ENCODE results near the gene SWAP70. TPM values are rescaled to one million over a fixed set of nuclear protein-coding genes. Genes with fewer than 3 reads are reported as not detected.
"Not testable (repeated sequence)": the region's sequence is repeated elsewhere in the genome, so short reads cannot be mapped to it uniquely, and the experiment has no call there.

SWAP70 gene
- total and polyA plus RNA-seq, 5 donors: 10.4 to 30.1 (median 20.5) TPM

DNA sequence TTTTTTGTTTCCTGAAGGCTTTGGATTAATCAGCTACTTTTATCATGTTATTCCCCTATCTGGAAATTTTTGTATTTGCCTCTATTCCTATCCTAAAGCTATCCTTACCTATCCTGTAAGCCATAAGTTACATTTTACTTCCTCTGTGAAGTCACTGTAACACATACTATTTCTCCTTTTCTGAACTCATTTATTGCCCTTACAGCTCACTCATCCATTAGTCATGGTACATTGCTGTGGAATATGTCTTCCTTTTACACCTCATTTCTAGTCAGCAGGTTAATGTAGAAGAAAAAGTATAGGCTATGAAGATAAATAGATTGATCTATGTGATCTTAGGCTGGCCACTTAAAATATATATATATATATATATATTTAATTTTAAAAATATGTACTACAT lies 28.0 kb downstream of the SWAP70 start:
- H3K9me3 ChIP-seq (ENCODE audit: control insufficient read depth, low read length): no peaks in the 10 kb centered on the region
- intact Hi-C loops (cut with DNase I): no loop called here

DNA sequence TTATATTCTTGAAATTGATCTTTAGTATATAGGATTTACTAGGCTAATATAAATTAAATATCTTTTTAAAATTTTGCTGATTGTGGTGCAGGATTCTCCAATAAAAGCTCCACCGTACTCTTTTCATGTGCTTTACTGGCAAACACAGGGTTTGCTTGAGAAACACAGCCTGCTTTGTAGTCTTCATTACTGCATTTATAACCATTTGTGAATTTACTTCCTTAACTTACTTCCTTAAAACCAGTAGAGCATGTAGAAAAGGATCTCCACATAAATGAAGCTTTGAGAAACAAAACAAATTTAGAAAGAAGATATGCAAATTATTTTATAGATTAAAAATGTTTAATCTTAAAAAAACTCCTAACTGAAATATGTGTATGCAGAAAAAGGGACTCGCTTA lies 28.8 kb downstream of the SWAP70 start:
- Histone ChIP-seq H3K27ac (ENCODE audit: low read length) (no peak overlapping the region), H3K9me3 (ENCODE audit: control insufficient read depth, low read length) (no peaks in the 10 kb centered on the region), H3K27me3 (ENCODE audit: control insufficient read depth, insufficient read depth) (no peaks in the 10 kb centered on the region), H3K4me3 (ENCODE audit: low read length) (no peak overlapping the region), H3K4me1 (ENCODE audit: control insufficient read depth, insufficient read depth, low read length) (peaks cover 7% of the 10 kb centered on the region)
- ATAC-seq (no peak), DNase-seq (no peak)
- intact Hi-C loops (cut with DNase I): no loop called here
- 67% methylated on average over 2 of the region's 2 CpGs for WGBS

More for the DNA sequence above, 28.0 kb downstream of the SWAP70 start:
- Histone ChIP-seq H3K4me3 (ENCODE audit: low read length) (no peak overlapping the region), H3K27ac (ENCODE audit: low read length) (no peak overlapping the region), H3K4me1 (ENCODE audit: control insufficient read depth, insufficient read depth, low read length) (peaks cover 7% of the 10 kb centered on the region), H3K27me3 (ENCODE audit: control insufficient read depth, insufficient read depth) (no peaks in the 10 kb centered on the region)
- DNase-seq: no peak
- ATAC-seq: no peak

DNA sequence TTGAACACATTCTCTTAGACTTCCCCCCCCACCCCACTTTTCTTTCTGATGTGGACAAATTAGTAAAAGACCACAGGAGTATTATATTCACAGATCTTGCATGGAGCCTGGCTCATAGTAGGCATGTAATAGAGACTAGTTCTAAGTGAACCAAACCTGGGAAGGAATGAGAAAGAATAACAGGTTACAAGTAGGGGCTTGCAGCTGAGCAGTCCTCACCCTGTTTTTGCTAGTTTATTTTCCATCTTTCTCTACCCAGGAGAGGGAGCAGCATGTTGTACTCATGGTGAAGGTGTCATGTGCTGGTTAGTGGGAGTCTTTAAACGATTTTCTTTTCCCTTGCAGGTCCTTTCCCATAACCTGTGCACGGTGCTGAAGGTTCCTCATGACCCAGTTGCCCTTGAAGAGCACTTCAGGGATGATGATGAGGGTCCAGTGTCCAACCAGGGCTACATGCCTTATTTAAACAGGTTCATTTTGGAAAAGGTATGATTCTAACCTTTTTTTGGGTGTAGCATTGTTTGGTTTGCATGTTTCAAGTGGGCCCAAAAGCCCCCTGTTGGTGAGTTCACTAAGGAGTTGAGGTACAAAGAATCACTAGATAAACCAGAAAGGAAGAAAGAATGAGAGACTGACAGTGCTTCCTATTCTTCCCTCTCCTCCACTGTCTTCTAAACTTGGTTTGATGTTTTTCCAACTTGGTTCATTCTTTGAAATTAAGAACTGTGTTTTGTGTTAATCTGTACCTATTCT lies 30.1 kb downstream of the SWAP70 start:
- no peak overlapping the region for H3K4me3 ChIP-seq (ENCODE audit: low read length)
- ATAC-seq (no peak), DNase-seq (no peak)
- peaks cover 7% of the 10 kb centered on the region for H3K4me1 ChIP-seq (ENCODE audit: control insufficient read depth, insufficient read depth, low read length)
- no peak overlapping the region for H3K27ac ChIP-seq (ENCODE audit: low read length)
- intact Hi-C loops (cut with DNase I): no loop called here
- 83% methylated on average over 2 of the region's 2 CpGs for WGBS
- H3K9me3 ChIP-seq (ENCODE audit: control insufficient read depth, low read length): no peaks in the 10 kb centered on the region
- no peaks in the 10 kb centered on the region for H3K27me3 ChIP-seq (ENCODE audit: control insufficient read depth, insufficient read depth)

DNA sequence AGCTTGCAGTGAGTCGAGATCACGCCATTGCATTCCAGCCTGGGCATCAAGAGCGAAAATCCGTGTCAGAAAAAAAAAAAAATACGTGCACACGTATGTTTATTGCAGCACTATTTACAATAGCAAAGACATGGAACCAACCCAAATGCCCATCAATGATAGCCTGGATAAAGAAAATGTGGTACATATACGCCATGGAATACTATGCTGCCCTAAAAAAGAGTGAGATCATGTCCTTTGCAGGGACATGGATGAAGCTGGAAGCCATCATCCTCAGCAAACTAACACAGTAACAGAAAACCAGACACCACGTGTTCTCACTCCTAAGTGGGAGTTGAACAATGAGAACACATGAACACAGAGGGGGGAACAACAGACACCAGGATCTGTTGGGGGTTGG lies 31.4 kb downstream of the SWAP70 start:
- ATAC-seq: not testable (repeated sequence)

DNA sequence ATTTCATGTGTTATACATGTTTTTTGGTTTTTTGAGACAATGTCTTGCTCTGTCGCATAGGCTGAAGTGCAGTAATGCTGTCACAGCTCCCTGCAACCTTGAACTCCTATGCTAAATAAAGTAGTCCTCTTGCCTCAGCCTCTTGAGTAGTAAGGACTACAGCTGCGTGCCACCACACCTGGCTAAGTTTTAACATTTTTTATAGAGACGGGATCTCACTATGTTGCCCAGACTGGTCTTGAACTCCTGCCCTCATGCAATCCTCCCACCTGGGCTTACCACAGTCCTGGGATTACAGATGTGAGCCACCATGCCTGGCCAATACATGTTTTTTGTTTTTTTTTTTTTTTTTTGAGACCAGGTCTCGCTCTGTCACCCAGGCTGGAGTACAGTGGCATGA lies 33.9 kb downstream of the SWAP70 start:
- H3K27me3 ChIP-seq (ENCODE audit: control insufficient read depth, insufficient read depth): no peaks in the 10 kb centered on the region
- no peak for DNase-seq
- H3K4me1 ChIP-seq (ENCODE audit: control insufficient read depth, insufficient read depth, low read length): peaks cover 2% of the 10 kb centered on the region
- no peaks in the 10 kb centered on the region for H3K9me3 ChIP-seq (ENCODE audit: control insufficient read depth, low read length)
- 98% methylated on average over 4 of the region's 4 CpGs for WGBS
- no peak for ATAC-seq
- H3K27ac ChIP-seq (ENCODE audit: low read length): no peak overlapping the region
- intact Hi-C loops (cut with DNase I): no loop called here
- no peak overlapping the region for H3K4me3 ChIP-seq (ENCODE audit: low read length)

More for the DNA sequence above, 31.4 kb downstream of the SWAP70 start:
- H3K27me3 ChIP-seq (ENCODE audit: control insufficient read depth, insufficient read depth); H3K9me3 ChIP-seq (ENCODE audit: control insufficient read depth, low read length); H3K4me3 ChIP-seq (ENCODE audit: low read length); DNase-seq; H3K27ac ChIP-seq (ENCODE audit: low read length); H3K4me1 ChIP-seq (ENCODE audit: control insufficient read depth, insufficient read depth, low read length); intact Hi-C loops (cut with DNase I): not testable (repeated sequence)
- 97% methylated on average over 8 of the region's 8 CpGs for WGBS

DNA sequence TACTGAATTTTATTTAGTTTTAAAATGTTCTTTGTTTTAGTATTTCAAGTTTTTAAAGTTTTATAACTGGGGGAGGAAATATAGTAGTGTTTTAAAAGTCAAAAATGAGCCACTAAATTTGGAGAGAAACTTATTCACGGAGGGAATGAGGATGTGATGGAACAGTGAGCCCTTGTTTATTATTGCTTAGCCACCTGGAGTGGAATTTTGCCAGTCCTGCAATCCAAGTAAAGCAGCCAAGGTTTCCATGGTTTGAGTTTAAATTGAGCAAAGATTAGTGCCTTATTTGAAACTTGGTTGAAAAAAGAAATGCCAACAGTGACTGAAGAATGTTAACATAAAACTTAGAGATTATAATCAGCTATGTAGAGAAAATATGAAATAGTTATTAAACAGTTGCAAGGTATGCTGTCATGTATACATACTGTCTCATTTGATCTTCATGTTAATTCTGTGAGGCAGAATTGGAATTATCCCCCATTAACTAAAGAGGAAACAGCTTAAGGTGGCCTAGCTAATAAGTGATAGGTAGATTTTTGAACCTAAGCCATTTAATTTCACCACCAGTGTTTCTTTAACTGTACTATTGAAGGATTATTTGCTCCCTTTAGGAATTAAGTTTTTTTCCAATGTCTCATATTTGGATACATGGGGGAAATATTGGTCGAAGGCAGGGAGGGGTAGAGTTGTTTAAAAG lies 36.4 kb downstream of the SWAP70 start:
- H3K27me3 ChIP-seq (ENCODE audit: control insufficient read depth, insufficient read depth): no peaks in the 10 kb centered on the region
- WGBS: 50% methylated on average over 2 of the region's 2 CpGs
- intact Hi-C loops (cut with DNase I): no loop called here
- no peaks in the 10 kb centered on the region for H3K9me3 ChIP-seq (ENCODE audit: control insufficient read depth, low read length)
- H3K4me3 ChIP-seq (ENCODE audit: low read length): no peak overlapping the region
- DNase-seq (no peak), ATAC-seq (no peak)
- H3K27ac ChIP-seq (ENCODE audit: low read length): no peak overlapping the region
- peaks cover 2% of the 10 kb centered on the region for H3K4me1 ChIP-seq (ENCODE audit: control insufficient read depth, insufficient read depth, low read length)

DNA sequence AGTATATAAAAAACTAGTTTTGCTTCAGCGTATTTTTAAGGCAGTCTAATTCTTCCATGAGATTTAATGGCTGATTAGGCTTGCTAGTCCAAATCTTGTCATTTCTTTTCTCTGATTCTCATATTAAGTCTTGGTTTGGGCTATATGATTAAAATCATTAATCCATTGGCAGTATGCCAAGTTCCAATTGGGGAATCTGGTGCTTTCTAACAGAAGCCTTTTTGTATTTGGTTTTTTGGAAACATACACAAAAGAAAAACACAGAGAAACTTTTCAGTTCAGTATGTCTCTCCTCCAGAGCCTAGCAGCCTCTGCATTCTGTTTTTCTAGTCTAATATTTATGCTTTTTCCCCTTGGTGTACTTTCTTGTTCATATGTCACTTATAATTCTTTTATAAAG lies 37.9 kb downstream of the SWAP70 start:
- 0% methylated on average over 1 of the region's 1 CpG for WGBS
- no peak overlapping the region for H3K27ac ChIP-seq (ENCODE audit: low read length)
- intact Hi-C loops (cut with DNase I): no loop called here

DNA sequence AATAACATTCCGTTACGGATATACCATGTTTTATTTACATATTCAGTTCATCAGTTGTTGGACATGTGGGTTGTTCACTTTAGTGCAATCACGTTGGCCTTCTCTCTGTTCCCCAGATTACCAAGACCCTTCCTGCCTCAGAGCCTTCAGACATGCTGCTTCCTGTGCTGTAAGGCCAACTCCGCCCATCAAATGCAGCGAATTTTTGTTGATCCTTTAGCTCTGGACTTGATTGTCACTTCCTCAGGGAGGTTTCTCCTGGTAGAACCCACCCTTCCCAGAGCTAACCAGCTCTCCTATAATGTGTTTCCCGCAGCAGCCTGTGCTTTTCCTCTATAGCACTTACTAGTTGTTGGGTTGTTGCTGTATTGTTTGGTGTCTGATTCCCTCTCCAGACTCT lies 39.4 kb downstream of the SWAP70 start:
- H3K4me3 ChIP-seq (ENCODE audit: low read length): no peak overlapping the region
- intact Hi-C loops (cut with DNase I): no loop called here
- H3K27ac ChIP-seq (ENCODE audit: low read length): peak overlapping the region; percentile 54
- WGBS: 63% methylated on average over 6 of the region's 6 CpGs
- ATAC-seq (peak; percentile 66 to 94), DNase-seq (no peak)
- H3K9me3 ChIP-seq (ENCODE audit: control insufficient read depth, low read length): no peaks in the 10 kb centered on the region
- no peaks in the 10 kb centered on the region for H3K27me3 ChIP-seq (ENCODE audit: control insufficient read depth, insufficient read depth)
- H3K4me1 ChIP-seq (ENCODE audit: control insufficient read depth, insufficient read depth, low read length): peaks cover 2% of the 10 kb centered on the region

More for the DNA sequence above, 37.9 kb downstream of the SWAP70 start:
- no peak for DNase-seq
- peaks cover 2% of the 10 kb centered on the region for H3K4me1 ChIP-seq (ENCODE audit: control insufficient read depth, insufficient read depth, low read length)
- no peaks in the 10 kb centered on the region for H3K27me3 ChIP-seq (ENCODE audit: control insufficient read depth, insufficient read depth)
- H3K4me3 ChIP-seq (ENCODE audit: low read length): no peak overlapping the region
- ATAC-seq: no peak
- H3K9me3 ChIP-seq (ENCODE audit: control insufficient read depth, low read length): no peaks in the 10 kb centered on the region

DNA sequence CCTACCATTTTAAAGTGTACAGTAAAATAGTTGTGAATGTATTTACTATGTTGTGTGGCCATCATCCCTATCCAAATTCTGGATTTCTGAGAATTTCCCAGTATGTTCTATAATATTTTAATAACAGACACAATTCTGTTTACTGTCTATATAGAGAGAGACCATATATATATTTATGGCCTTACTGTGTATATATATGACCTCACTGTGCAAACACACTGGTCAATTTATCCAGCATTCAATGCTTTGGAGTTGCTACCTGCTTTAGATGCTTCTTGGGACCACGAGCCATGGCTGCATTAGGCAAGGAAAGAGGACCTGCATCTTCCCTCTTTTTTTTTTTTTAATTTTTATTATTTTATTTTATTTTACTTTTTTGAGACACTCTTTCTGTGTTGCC lies 40.2 kb downstream of the SWAP70 start:
- DNase-seq (no peak), ATAC-seq (no peak)
- Histone ChIP-seq H3K4me3 (ENCODE audit: low read length) (no peak overlapping the region), H3K27ac (ENCODE audit: low read length) (no peak overlapping the region), H3K27me3 (ENCODE audit: control insufficient read depth, insufficient read depth) (no peaks in the 10 kb centered on the region), H3K4me1 (ENCODE audit: control insufficient read depth, insufficient read depth, low read length) (peaks cover 5% of the 10 kb centered on the region), H3K9me3 (ENCODE audit: control insufficient read depth, low read length) (no peaks in the 10 kb centered on the region)
- intact Hi-C loops (cut with DNase I): no loop called here
- WGBS: 98% methylated on average over 1 of the region's 1 CpG

DNA sequence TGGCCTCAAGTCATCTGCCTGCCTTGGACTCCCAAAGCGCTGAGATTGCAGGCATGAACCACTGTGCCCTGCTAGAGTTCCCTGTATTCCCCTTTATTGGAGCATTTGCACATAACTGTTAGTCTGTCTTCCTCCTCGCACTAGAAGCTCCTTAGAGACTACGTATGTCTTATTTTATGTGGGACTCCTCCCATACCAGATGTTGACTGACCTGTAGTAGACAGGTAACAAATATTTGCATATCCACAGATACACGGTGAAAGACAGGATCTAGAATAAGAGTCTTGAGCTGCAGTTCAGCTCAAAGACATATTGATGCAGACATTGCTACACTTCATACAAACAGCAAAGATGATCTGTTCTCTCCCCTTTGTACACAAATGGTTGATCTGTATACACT lies 40.7 kb downstream of the SWAP70 start:
- WGBS: 97% methylated on average over 4 of the region's 4 CpGs
- Histone ChIP-seq H3K9me3 (ENCODE audit: control insufficient read depth, low read length) (no peaks in the 10 kb centered on the region), H3K27ac (ENCODE audit: low read length) (no peak overlapping the region), H3K4me3 (ENCODE audit: low read length) (no peak overlapping the region), H3K4me1 (ENCODE audit: control insufficient read depth, insufficient read depth, low read length) (peaks cover 6% of the 10 kb centered on the region), H3K27me3 (ENCODE audit: control insufficient read depth, insufficient read depth) (no peaks in the 10 kb centered on the region)
- intact Hi-C loops (cut with DNase I): no loop called here
- DNase-seq (no peak), ATAC-seq (no peak)

DNA sequence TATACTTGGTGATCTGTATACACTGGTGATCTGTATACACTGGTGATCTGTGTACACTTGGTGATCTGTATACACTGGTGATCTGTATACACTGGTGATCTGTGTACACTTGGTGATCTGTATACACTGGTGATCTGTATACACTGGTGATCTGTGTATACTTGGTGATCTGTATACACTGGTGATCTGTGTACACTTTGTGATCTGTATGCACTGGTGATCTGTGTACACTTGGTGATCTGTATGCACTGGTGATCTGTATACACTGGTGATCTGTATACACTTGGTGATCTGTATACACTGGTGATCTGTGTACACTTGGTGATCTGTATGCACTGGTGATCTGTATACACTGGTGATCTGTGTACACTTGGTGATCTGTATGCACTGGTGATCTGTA lies 41.5 kb downstream of the SWAP70 start:
- intact Hi-C loops (cut with DNase I); H3K4me1 ChIP-seq (ENCODE audit: control insufficient read depth, insufficient read depth, low read length); H3K27me3 ChIP-seq (ENCODE audit: control insufficient read depth, insufficient read depth); ATAC-seq; H3K9me3 ChIP-seq (ENCODE audit: control insufficient read depth, low read length); H3K27ac ChIP-seq (ENCODE audit: low read length); H3K4me3 ChIP-seq (ENCODE audit: low read length); DNase-seq: not testable (repeated sequence)
